H9 (cell line): ENCODE results near the gene KMT2C. TPM values are rescaled to one million over a fixed set of nuclear protein-coding genes. Genes with fewer than 3 reads are reported as not detected.

Experiments
- DNase-seq: peaks from one replicate; pipeline ENCODE4 v3.0.0-alpha.2; 2017
- H2AFZ ChIP-seq: one replicate; pipeline ENCODE4 v1.6.1; 2013; ENCODE audit warnings: mild to moderate bottlenecking, low read length, control low read depth, moderate library complexity
- H2AK5ac ChIP-seq: 2 replicates; pipeline ENCODE4 v1.6.1; 2013; ENCODE audit warnings: low read length, control low read depth, mixed read lengths; ENCODE audit not compliant: insufficient read length
- H2BK120ac ChIP-seq: one replicate; pipeline ENCODE4 v1.6.1; 2013; ENCODE audit warnings: low read depth, mild to moderate bottlenecking, low read length, control low read depth, inconsistent platforms; ENCODE audit not compliant: poor library complexity, severe bottlenecking
- H2BK12ac ChIP-seq: 2 replicates; pipeline ENCODE4 v1.6.1; 2013; ENCODE audit warnings: low read length, control low read depth, mixed read lengths, low read depth; ENCODE audit not compliant: insufficient read length
- H2BK15ac ChIP-seq: 2 replicates; pipeline ENCODE4 v1.6.1; 2013; ENCODE audit warnings: low read depth, low read length, control low read depth
- H2BK20ac ChIP-seq: one replicate; pipeline ENCODE4 v1.6.1; 2013; ENCODE audit warnings: low read depth, mild to moderate bottlenecking, low read length, control low read depth, inconsistent platforms; ENCODE audit not compliant: poor library complexity, severe bottlenecking
- H2BK5ac ChIP-seq: 2 replicates; pipeline ENCODE4 v1.6.1; 2013; ENCODE audit warnings: low read length, control low read depth, mixed read lengths; ENCODE audit not compliant: insufficient read length
- H3K14ac ChIP-seq: 2 replicates; pipeline ENCODE4 v1.6.1; 2013; ENCODE audit warnings: low read length, control low read depth; ENCODE audit not compliant: insufficient read depth
- H3K18ac ChIP-seq: 2 replicates; pipeline ENCODE4 v1.6.1; 2013; ENCODE audit warnings: low read depth, mild to moderate bottlenecking, mixed read lengths, low read length, control low read depth; ENCODE audit not compliant: insufficient read length
- H3K23ac ChIP-seq: 2 replicates; pipeline ENCODE4 v1.6.1; 2013; ENCODE audit warnings: low read length, control low read depth, mixed read lengths, low read depth; ENCODE audit not compliant: insufficient read length
- H3K23me2 ChIP-seq: 2 replicates; pipeline ENCODE4 v1.6.1; 2013; ENCODE audit warnings: low read depth, mild to moderate bottlenecking, mixed read lengths, low read length, control low read depth; ENCODE audit not compliant: insufficient read length, poor library complexity, severe bottlenecking
- H3K27ac ChIP-seq: 2 replicates; pipeline ENCODE4 v1.5.1; 2013; ENCODE audit warnings: low read length, control low read depth, mixed read lengths, low read depth; ENCODE audit not compliant: insufficient read length
- H3K27me3 ChIP-seq: 2 replicates; pipeline ENCODE4 v1.6.1; 2013; ENCODE audit warnings: low read length, control low read depth, inconsistent platforms; ENCODE audit not compliant: insufficient read depth
- H3K4ac ChIP-seq: 2 replicates; pipeline ENCODE4 v1.6.1; 2013; ENCODE audit warnings: low read depth, mild to moderate bottlenecking, control low read depth, inconsistent platforms, low read length, moderate library complexity
- H3K4me1 ChIP-seq: 2 replicates; pipeline ENCODE4 v1.6.1; 2013; ENCODE audit warnings: low read length, control low read depth, inconsistent platforms; ENCODE audit not compliant: insufficient read depth
- H3K4me2 ChIP-seq: 2 replicates; pipeline ENCODE4 v1.6.1; 2013; ENCODE audit warnings: low read length, control low read depth, mixed read lengths; ENCODE audit not compliant: insufficient read length, insufficient read depth
- H3K56ac ChIP-seq: 2 replicates; pipeline ENCODE4 v1.6.1; 2013; ENCODE audit warnings: low read depth, mild to moderate bottlenecking, mixed read lengths, low read length, control low read depth; ENCODE audit not compliant: insufficient read length
- H3K79me1 ChIP-seq: 2 replicates; pipeline ENCODE4 v1.6.1; 2013; ENCODE audit warnings: low read depth, mild to moderate bottlenecking, moderate library complexity, low read length, control low read depth, inconsistent platforms; ENCODE audit not compliant: insufficient read depth, poor library complexity, severe bottlenecking
- H3K79me2 ChIP-seq: 2 replicates; pipeline ENCODE4 v1.6.1; 2013; ENCODE audit warnings: low read length, control low read depth, inconsistent platforms; ENCODE audit not compliant: insufficient read depth
- H3K9ac ChIP-seq: 2 replicates; pipeline ENCODE4 v1.6.1; 2013; ENCODE audit warnings: low read length, control low read depth, mixed read lengths; ENCODE audit not compliant: insufficient read length; ENCODE audit errors: extremely low read depth
- H3K9me3 ChIP-seq: one replicate; pipeline ENCODE4 v1.6.1; 2013; ENCODE audit warnings: low read depth, low read length, inconsistent platforms; ENCODE audit not compliant: control insufficient read depth
- H3T11ph ChIP-seq: one replicate; pipeline ENCODE4 v1.6.1; 2013; ENCODE audit warnings: mild to moderate bottlenecking, low read length, control low read depth, inconsistent platforms
- H4K20me1 ChIP-seq: one replicate; pipeline ENCODE4 v1.6.1; 2013; ENCODE audit not compliant: control insufficient read depth, insufficient read length, insufficient read depth
- H4K5ac ChIP-seq: 2 replicates; pipeline ENCODE4 v1.6.1; 2013; ENCODE audit warnings: low read depth, mild to moderate bottlenecking, mixed read lengths, low read length, control low read depth; ENCODE audit not compliant: insufficient read length
- H4K8ac ChIP-seq: replicated peaks from 2 replicates; pipeline ENCODE4 v1.6.1; 2013; ENCODE audit warnings: low read length, control low read depth, mixed read lengths, low read depth; ENCODE audit not compliant: insufficient read length
- H4K91ac ChIP-seq: 2 replicates; pipeline ENCODE4 v1.6.1; 2013; ENCODE audit warnings: low read depth, mild to moderate bottlenecking, moderate library complexity, mixed read lengths, low read length, control low read depth; ENCODE audit not compliant: insufficient read length
- H3K27ac Mint-ChIP-seq, 3 experiments: 2 replicates in 2 of 3; 3 replicates in 1 of 3; pipeline ENCODE4 v1.8.0; 2020 to 2021; ENCODE audit warnings: mixed read lengths in 3 of 3, mild to moderate bottlenecking in 1 of 3, moderate library complexity in 1 of 3
- H3K27me3 Mint-ChIP-seq: 2 replicates; pipeline ENCODE4 v1.8.0; 2021; ENCODE audit warnings: low read depth, mild to moderate bottlenecking, moderate library complexity, mixed read lengths
- H3K36me3 Mint-ChIP-seq, 3 experiments: 2 replicates in 2 of 3; 3 replicates in 1 of 3; pipeline ENCODE4 v1.8.0; 2020 to 2021; ENCODE audit warnings: low read depth in 3 of 3, mixed read lengths in 3 of 3; ENCODE audit not compliant: insufficient read depth in 1 of 3
- H3K4me1 Mint-ChIP-seq, 2 experiments: 2 replicates each; pipeline ENCODE4 v1.8.0; 2020; ENCODE audit warnings: mixed read lengths in 2 of 2
- H3K4me3 Mint-ChIP-seq, 2 experiments: 2 replicates in 1 of 2; 3 replicates in 1 of 2; pipeline ENCODE4 v1.8.0; 2020 to 2021; ENCODE audit warnings: mild to moderate bottlenecking in 2 of 2, mixed read lengths in 2 of 2, moderate library complexity in 1 of 2
- H3K9me3 Mint-ChIP-seq, 2 experiments: 2 replicates in 1 of 2; 3 replicates in 1 of 2; pipeline ENCODE4 v1.8.0; 2020; ENCODE audit warnings: mild to moderate bottlenecking in 2 of 2, mixed read lengths in 2 of 2, moderate library complexity in 1 of 2
- CTCF ChIP-seq: fragments of 200-600 bp; sonication (generic); conservative IDR thresholded peaks from 3 replicates; pipeline ENCODE4 v1.8.0; 2021; ENCODE audit warnings: antibody characterized with exemption, mild to moderate bottlenecking
- WGBS: extraction: QIAGEN DNeasy Blood & Tissue Kit; methylation state at CpG from one replicate; pipeline ENCODE4 v1.1.7; 2013; ENCODE audit warnings: missing lambda C conversion rate, low lambda C conversion rate, mixed read lengths; ENCODE audit not compliant: insufficient read length; ENCODE audit errors: extremely low coverage; 5-methylcytosine and 5-hydroxymethylcytosine counted together
- total RNA-seq: library from RNA; stranded (reverse); gene quantifications from 2 replicates; pipeline ENCODE4 v1.2.1, GENCODE V29; 2021

Gene KMT2C
- total RNA-seq, 1 experiment from 2014 or later, result 32.2 TPM

DNA sequence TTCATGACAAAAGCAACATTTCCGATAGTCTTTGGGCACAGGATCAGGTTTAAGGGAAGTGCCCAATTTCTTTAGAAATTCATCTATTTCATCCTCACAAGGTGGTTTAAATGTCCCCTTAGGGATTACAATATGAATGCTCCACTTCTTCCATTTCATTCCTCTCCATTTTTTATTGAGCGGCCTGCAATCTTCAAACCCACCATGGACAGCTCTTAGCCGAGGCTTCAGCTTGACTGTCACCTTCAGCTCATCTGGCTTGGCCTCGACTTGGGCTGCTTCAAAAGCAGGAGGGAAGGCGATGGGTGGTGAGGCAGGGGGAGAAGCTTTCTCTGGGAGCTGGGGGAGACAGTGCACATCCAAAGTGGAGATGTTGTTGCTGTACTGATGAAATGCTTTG is 287.1 kb downstream of the KMT2C start:
- H3K4me3 Mint-ChIP-seq, result no peak overlapping the region
- H3K27ac Mint-ChIP-seq, result no peak overlapping the region
- no peak overlapping the region for H2AFZ ChIP-seq
- H2BK120ac ChIP-seq, result no peak overlapping the region
- TF ChIP-seq CTCF, result no peak
- no peaks in the 10 kb centered on the region for H3K27me3 ChIP-seq
- no peak overlapping the region for H3T11ph ChIP-seq
- no peaks in the 10 kb centered on the region for H3K4me1 ChIP-seq
- H4K8ac ChIP-seq, result no peak overlapping the region
- H3K4ac ChIP-seq, result no peak overlapping the region
- no peak overlapping the region for H2BK12ac ChIP-seq
- H3K23me2 ChIP-seq, result no peaks in the 10 kb centered on the region
- no peak overlapping the region for H3K18ac ChIP-seq
- H3K36me3 Mint-ChIP-seq, result peaks cover 22 to 81% (median 68%) of the 10 kb centered on the region in 3 experiments; a peak in 6 of 7 replicates
- no peak overlapping the region for H3K9ac ChIP-seq
- WGBS, result no CpG with 5 or more reads among the region's 5 CpGs
- H4K20me1 ChIP-seq, result no peaks in the 10 kb centered on the region
- no peak overlapping the region for H4K5ac ChIP-seq
- H3K79me1 ChIP-seq, result no peaks in the 10 kb centered on the region
- H3K9me3 ChIP-seq, result no peaks in the 10 kb centered on the region
- H3K23ac ChIP-seq, result no peak overlapping the region
- H3K56ac ChIP-seq, result no peak overlapping the region
- no peaks in the 10 kb centered on the region for H3K79me2 ChIP-seq
- H2BK20ac ChIP-seq, result no peak overlapping the region
- DNase-seq, result no peak
- H3K4me2 ChIP-seq, result no peak overlapping the region
- no peaks in the 10 kb centered on the region for H3K27me3 Mint-ChIP-seq
- no peaks in the 10 kb centered on the region for H3K9me3 Mint-ChIP-seq
- no peak overlapping the region for H4K91ac ChIP-seq
- H2AK5ac ChIP-seq, result no peak overlapping the region
- H3K4me1 Mint-ChIP-seq, result no peaks in the 10 kb centered on the region
- H3K14ac ChIP-seq, result no peak overlapping the region
- H2BK5ac ChIP-seq, result no peak overlapping the region
- no peak overlapping the region for H2BK15ac ChIP-seq
- H3K27ac ChIP-seq, result no peak overlapping the region
